Neural cell (in vitro differentiated cells): ENCODE data around the gene DNM3. TPM values are rescaled to one million over a fixed set of nuclear protein-coding genes. Genes with fewer than 3 reads are reported as not detected.

Experiments used
- H2AFZ ChIP-seq: fragments of 200-600, 300-800 bp; sonication (generic), shearing (Covaris generic); 2 replicates; pipeline ENCODE4 v1.6.0; 2014; ENCODE audit warnings: low read depth, mild to moderate bottlenecking, antibody characterized with exemption, low read length, moderate library complexity
- H3F3A ChIP-seq: fragments of 200-600 bp; shearing (Covaris generic); 2 replicates; pipeline ENCODE4 v1.6.1; 2016; ENCODE audit warnings: mild to moderate bottlenecking, moderate library complexity, mixed read lengths, antibody characterized with exemption, low read length; ENCODE audit not compliant: insufficient read depth, poor library complexity, severe bottlenecking
- H3K27ac ChIP-seq: fragments of 200-600, 300-800 bp; sonication (generic), shearing (Covaris generic); 2 replicates; pipeline ENCODE4 v1.5.1; 2014; ENCODE audit warnings: mild to moderate bottlenecking, low read length, moderate library complexity
- H3K27me3 ChIP-seq: fragments of 300-800, 200-600 bp; sonication (generic), shearing (Covaris generic); 2 replicates; pipeline ENCODE4 v1.6.0; 2014; ENCODE audit warnings: mild to moderate bottlenecking, low read depth, low read length, moderate library complexity; ENCODE audit not compliant: insufficient read depth
- H3K36me3 ChIP-seq: fragments of 300-800, 200-600 bp; sonication (generic), shearing (Covaris generic); 2 replicates; pipeline ENCODE4 v1.5.1; 2014; ENCODE audit warnings: mild to moderate bottlenecking, antibody characterized with exemption, low read length, moderate library complexity; ENCODE audit not compliant: insufficient read depth
- H3K4me2 ChIP-seq: fragments of 300-800, 200-600 bp; sonication (generic), shearing (Covaris generic); 2 replicates; pipeline ENCODE4 v1.6.0; 2014; ENCODE audit warnings: mild to moderate bottlenecking, low read length
- H3K4me3 ChIP-seq: fragments of 300-800, 200-600 bp; sonication (generic), shearing (Covaris generic); 2 replicates; pipeline ENCODE4 v1.5.1; 2014; ENCODE audit warnings: mild to moderate bottlenecking, low read length, moderate library complexity
- H3K79me2 ChIP-seq: fragments of 200-600 bp; shearing (Covaris generic); replicated peaks from 2 replicates; pipeline ENCODE4 v1.6.0; 2014; ENCODE audit warnings: mild to moderate bottlenecking, low read length, moderate library complexity; ENCODE audit not compliant: insufficient read depth
- H3K9ac ChIP-seq: fragments of 300-800, 200-600 bp; sonication (generic), shearing (Covaris generic); 2 replicates; pipeline ENCODE4 v1.6.1; 2016; ENCODE audit warnings: mild to moderate bottlenecking, low read length, mixed read lengths
- H3K9me2 ChIP-seq: fragments of 200-600 bp; shearing (Covaris generic); 2 replicates; pipeline ENCODE4 v1.6.1; 2016; ENCODE audit warnings: mild to moderate bottlenecking, low read length, mixed read lengths; ENCODE audit not compliant: insufficient read depth
- H3K9me3 ChIP-seq: fragments of 200-600, 300-800 bp; sonication (generic), shearing (Covaris generic); 2 replicates; pipeline ENCODE4 v1.6.1; 2016; ENCODE audit warnings: mild to moderate bottlenecking, mixed run types, low read length, moderate library complexity, mixed read lengths
- H4K20me1 ChIP-seq: fragments of 200-600 bp; shearing (Covaris generic); 2 replicates; pipeline ENCODE4 v1.6.1; 2016; ENCODE audit warnings: mild to moderate bottlenecking, mixed run types; ENCODE audit not compliant: insufficient read depth
- EP300 ChIP-seq: fragments of 450-650 bp; conservative IDR thresholded peaks from 2 replicates; pipeline ENCODE4 v1.6.1; 2014; ENCODE audit warnings: antibody characterized with exemption, mild to moderate bottlenecking, moderate library complexity; ENCODE audit not compliant: poor library complexity, severe bottlenecking
- EZH2 ChIP-seq: fragments of 200-600, 300-800 bp; shearing (Covaris generic), sonication (generic); IDR thresholded peaks from 2 replicates; pipeline ENCODE4 v1.6.1; 2014; ENCODE audit warnings: antibody characterized with exemption, low read length, borderline replicate concordance, mild to moderate bottlenecking; ENCODE audit not compliant: insufficient read depth, poor library complexity, severe bottlenecking
- MXI1 ChIP-seq: fragments of 450-650 bp; conservative IDR thresholded peaks from 2 replicates; pipeline ENCODE4 v1.6.1; 2014; ENCODE audit warnings: antibody characterized with exemption, mild to moderate bottlenecking; ENCODE audit not compliant: poor library complexity, severe bottlenecking
- POLR2AphosphoS5 ChIP-seq: IDR thresholded peaks from 2 replicates; pipeline ENCODE4 v1.6.1; 2012
- RAD21 ChIP-seq: fragments of 450-650 bp; conservative IDR thresholded peaks from 2 replicates; pipeline ENCODE4 v1.6.1; 2014; ENCODE audit warnings: antibody characterized with exemption, mild to moderate bottlenecking, moderate library complexity
- SMC3 ChIP-seq: fragments of 450-650 bp; conservative IDR thresholded peaks from 2 replicates; pipeline ENCODE4 v1.6.1; 2014; ENCODE audit warnings: antibody characterized with exemption, mild to moderate bottlenecking, moderate library complexity; ENCODE audit not compliant: poor library complexity
- TAF1 ChIP-seq: IDR thresholded peaks from 2 replicates; pipeline ENCODE4 v1.6.1; 2012; ENCODE audit warnings: low read depth
- polyA plus RNA-seq: library from polyadenylated mRNA; depleted of rRNA; stranded (reverse); fragments of >200 nt; gene quantifications from 2 replicates; pipeline ENCODE4 v1.2.3, GENCODE V29; 2014
- TF ChIP-seq, protein P1 (sequence below): IDR thresholded peaks from 2 replicates; pipeline ENCODE4 v1.6.1; 2012; ENCODE audit warnings: borderline replicate concordance
- TF ChIP-seq, protein P2 (sequence below): fragments of 450-650 bp; IDR thresholded peaks from 2 replicates; pipeline ENCODE4 v1.5.1; 2014; ENCODE audit warnings: antibody characterized with exemption, mild to moderate bottlenecking, moderate library complexity; ENCODE audit not compliant: poor library complexity, severe bottlenecking

The DNM3 gene
- polyA plus RNA-seq, 1 donor from 2014 or later, result 37.1 TPM

DNA sequence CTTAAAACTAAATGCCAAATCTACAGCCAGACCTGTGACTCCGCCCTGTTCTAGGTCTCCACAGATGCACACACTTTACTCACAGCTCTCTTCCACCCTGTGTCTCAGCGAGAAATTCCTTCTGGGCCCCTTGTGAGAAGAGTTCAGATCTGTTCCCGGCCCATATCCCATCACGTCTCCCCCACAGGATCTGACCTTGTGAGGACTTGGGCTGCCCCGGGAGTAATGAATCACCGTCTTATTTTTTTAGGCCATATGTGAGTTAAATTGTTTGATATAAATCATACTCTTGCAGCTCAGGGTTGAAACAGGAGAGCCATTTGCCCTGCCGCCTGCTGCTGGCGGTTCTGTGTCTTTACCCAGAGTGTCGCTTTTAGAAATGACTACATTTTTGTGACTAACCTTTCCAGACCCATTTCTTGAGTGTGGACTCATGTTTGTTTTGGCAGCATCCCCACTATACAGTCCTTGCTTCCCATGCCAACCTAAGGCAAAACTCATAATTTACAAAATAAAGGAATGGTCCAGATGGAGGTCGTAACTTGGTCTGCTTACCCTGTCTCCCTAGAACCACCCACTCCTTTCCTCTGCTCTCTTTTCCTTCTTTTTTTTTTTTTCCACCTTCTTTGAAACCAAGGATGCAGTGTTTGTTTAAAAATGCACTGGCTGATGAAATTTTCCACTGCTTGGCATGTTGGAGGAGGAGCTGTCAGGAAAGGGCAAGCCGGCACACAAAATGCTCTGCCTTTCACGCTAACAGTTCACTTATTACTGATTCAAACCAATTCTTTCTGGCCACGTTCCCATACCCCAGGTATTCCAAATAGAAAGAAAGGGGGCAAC lies 481.1 kb downstream of the DNM3 start:
- no peak for TF ChIP-seq TAF1
- no peak for TF ChIP-seq EZH2
- no peak for TF ChIP-seq RAD21
- no peak for TF ChIP-seq SMC3
- no peak for TF ChIP-seq POLR2AphosphoS5
- TF ChIP-seq, protein P1, sequence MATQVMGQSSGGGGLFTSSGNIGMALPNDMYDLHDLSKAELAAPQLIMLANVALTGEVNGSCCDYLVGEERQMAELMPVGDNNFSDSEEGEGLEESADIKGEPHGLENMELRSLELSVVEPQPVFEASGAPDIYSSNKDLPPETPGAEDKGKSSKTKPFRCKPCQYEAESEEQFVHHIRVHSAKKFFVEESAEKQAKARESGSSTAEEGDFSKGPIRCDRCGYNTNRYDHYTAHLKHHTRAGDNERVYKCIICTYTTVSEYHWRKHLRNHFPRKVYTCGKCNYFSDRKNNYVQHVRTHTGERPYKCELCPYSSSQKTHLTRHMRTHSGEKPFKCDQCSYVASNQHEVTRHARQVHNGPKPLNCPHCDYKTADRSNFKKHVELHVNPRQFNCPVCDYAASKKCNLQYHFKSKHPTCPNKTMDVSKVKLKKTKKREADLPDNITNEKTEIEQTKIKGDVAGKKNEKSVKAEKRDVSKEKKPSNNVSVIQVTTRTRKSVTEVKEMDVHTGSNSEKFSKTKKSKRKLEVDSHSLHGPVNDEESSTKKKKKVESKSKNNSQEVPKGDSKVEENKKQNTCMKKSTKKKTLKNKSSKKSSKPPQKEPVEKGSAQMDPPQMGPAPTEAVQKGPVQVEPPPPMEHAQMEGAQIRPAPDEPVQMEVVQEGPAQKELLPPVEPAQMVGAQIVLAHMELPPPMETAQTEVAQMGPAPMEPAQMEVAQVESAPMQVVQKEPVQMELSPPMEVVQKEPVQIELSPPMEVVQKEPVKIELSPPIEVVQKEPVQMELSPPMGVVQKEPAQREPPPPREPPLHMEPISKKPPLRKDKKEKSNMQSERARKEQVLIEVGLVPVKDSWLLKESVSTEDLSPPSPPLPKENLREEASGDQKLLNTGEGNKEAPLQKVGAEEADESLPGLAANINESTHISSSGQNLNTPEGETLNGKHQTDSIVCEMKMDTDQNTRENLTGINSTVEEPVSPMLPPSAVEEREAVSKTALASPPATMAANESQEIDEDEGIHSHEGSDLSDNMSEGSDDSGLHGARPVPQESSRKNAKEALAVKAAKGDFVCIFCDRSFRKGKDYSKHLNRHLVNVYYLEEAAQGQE, result no peak
- no peak for TF ChIP-seq MXI1
- TF ChIP-seq, protein P2, sequence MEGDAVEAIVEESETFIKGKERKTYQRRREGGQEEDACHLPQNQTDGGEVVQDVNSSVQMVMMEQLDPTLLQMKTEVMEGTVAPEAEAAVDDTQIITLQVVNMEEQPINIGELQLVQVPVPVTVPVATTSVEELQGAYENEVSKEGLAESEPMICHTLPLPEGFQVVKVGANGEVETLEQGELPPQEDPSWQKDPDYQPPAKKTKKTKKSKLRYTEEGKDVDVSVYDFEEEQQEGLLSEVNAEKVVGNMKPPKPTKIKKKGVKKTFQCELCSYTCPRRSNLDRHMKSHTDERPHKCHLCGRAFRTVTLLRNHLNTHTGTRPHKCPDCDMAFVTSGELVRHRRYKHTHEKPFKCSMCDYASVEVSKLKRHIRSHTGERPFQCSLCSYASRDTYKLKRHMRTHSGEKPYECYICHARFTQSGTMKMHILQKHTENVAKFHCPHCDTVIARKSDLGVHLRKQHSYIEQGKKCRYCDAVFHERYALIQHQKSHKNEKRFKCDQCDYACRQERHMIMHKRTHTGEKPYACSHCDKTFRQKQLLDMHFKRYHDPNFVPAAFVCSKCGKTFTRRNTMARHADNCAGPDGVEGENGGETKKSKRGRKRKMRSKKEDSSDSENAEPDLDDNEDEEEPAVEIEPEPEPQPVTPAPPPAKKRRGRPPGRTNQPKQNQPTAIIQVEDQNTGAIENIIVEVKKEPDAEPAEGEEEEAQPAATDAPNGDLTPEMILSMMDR, result no peak
- TF ChIP-seq EP300, result no peak
- H2AFZ ChIP-seq, result no peak overlapping the region
- H3K4me3 ChIP-seq, result no peak overlapping the region
- H3K9me3 ChIP-seq, result no peaks in the 10 kb centered on the region
- H3K36me3 ChIP-seq, result no peaks in the 10 kb centered on the region
- no peaks in the 10 kb centered on the region for H3K79me2 ChIP-seq
- no peaks in the 10 kb centered on the region for H3K27me3 ChIP-seq
- H3F3A ChIP-seq, result no peaks in the 10 kb centered on the region
- H3K9me2 ChIP-seq, result no peaks in the 10 kb centered on the region
- H3K9ac ChIP-seq, result no peak overlapping the region
- H4K20me1 ChIP-seq, result no peaks in the 10 kb centered on the region
- H3K27ac ChIP-seq, result no peak overlapping the region
- H3K4me2 ChIP-seq, result no peak overlapping the region

DNA sequence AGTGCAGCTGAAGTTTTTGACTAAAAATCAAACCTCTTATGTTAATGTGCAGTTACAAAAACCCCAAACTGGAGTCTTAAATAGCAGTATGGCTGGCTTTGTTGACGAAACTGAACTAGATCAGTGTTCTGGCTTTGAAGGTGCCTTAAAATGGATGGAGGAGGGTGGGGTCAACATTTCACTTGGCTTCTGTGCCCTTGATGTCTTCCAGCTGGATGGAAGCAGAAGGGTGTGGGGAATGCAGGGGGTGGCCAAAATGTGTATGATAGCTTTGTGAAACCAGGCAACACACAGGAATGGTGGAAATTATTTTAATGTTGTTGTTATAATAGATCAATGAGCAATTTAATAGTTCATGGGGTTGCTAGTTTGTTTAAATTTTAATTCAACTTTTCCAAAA lies 482.4 kb downstream of the DNM3 start:
- no peak overlapping the region for H3K27ac ChIP-seq
- no peak overlapping the region for H3K4me3 ChIP-seq
- no peaks in the 10 kb centered on the region for H3K27me3 ChIP-seq
- no peaks in the 10 kb centered on the region for H4K20me1 ChIP-seq
- H3K9me3 ChIP-seq, result no peaks in the 10 kb centered on the region
- H2AFZ ChIP-seq, result no peak overlapping the region
- H3K9ac ChIP-seq, result no peak overlapping the region
- H3K36me3 ChIP-seq, result no peaks in the 10 kb centered on the region
- no peak for TF ChIP-seq RAD21
- TF ChIP-seq EZH2, result no peak
- TF ChIP-seq SMC3, result no peak
- TF ChIP-seq, protein P1, result no peak
- TF ChIP-seq MXI1, result no peak
- TF ChIP-seq TAF1, result no peak
- TF ChIP-seq, protein P2, result no peak
- TF ChIP-seq EP300, result no peak
- TF ChIP-seq POLR2AphosphoS5, result no peak
- H3F3A ChIP-seq, result no peaks in the 10 kb centered on the region
- H3K79me2 ChIP-seq, result no peaks in the 10 kb centered on the region
- H3K4me2 ChIP-seq, result no peak overlapping the region
- no peaks in the 10 kb centered on the region for H3K9me2 ChIP-seq
